Measurements from ENCODE around the gene ZNF35.

The ZNF35 gene

DNA sequence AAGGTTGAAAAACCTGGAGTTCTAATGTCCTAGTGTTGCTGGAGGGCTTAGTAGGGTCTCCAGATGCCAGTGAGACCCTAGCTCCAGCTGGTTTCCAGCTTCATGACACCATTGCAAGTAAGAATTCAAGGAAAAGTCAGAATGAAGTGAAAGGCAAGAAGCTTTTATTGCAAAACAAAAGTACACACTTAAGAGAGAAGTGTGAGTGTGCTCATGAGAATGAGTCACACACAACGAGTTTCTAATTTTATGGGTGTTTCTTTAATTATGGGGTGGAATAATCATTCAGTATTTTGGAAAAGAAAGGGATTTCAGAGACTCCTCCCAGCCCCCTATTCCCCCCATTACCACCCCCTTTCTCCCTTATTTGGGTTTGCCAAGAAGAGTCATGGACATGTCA lies 39.4 kb downstream of the ZNF35 start:
- no peak for DNase-seq
